GM18499 (cell line): ENCODE data around the gene HSPA12B.

Experiments
- ATAC-seq: cut with Tn5 transposase; IDR thresholded peaks from one replicate; pipeline ENCODE4 v1.9.1; 2021; ENCODE audit warnings: moderate number of reproducible peaks; ENCODE audit not compliant: insufficient read depth, unreplicated experiment

HSPA12B gene

GRCh38 chr20:3727401-3728021 is 5.0 kb upstream of the HSPA12B start:
- no peak for ATAC-seq

- no peak for ATAC-seq
Observed at GRCh38 chr20:3728354-3728753, 4.1 kb upstream of the HSPA12B start.

- no peak for ATAC-seq
Observed at GRCh38 chr20:3728876-3729275, 3.6 kb upstream of the HSPA12B start.

- no peak for ATAC-seq
Observed at GRCh38 chr20:3729378-3729777, 3.1 kb upstream of the HSPA12B start.

DNA sequence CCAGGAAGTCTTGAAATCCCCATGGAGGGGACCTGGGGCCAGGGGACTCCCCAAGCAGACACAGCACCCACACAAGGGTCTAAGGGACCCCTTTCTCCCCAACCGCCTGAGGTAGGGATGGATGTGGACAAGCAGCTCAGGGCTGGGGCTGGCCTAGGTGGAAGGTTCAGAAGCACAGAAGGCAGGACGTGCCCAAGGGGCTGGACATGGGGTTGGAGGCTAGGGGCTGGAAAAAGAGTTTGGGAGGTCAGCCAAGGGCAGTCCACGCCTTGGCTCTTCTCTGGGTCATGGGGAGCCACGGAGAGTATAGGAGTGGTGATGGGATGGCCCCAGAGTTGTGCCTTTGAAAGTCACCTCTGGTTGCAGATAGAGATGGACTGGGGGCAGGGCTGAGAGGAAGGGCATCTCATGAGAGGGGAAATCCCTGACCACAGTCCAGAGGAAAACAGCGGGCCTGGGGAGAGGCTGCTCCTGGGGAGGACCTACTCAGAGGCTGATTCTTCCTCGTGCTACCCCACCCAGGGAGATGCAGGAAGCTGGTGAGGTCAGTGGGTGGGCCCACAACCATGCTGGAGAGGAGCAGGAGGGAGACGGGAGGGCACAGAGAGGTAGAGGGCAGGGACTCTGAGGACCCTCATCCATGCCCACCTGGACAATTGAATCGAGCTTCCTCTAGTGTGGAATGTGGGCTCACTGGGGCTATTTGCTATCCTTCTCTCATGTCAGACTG is 2.5 kb upstream of the HSPA12B start:
- no peak for ATAC-seq

DNA sequence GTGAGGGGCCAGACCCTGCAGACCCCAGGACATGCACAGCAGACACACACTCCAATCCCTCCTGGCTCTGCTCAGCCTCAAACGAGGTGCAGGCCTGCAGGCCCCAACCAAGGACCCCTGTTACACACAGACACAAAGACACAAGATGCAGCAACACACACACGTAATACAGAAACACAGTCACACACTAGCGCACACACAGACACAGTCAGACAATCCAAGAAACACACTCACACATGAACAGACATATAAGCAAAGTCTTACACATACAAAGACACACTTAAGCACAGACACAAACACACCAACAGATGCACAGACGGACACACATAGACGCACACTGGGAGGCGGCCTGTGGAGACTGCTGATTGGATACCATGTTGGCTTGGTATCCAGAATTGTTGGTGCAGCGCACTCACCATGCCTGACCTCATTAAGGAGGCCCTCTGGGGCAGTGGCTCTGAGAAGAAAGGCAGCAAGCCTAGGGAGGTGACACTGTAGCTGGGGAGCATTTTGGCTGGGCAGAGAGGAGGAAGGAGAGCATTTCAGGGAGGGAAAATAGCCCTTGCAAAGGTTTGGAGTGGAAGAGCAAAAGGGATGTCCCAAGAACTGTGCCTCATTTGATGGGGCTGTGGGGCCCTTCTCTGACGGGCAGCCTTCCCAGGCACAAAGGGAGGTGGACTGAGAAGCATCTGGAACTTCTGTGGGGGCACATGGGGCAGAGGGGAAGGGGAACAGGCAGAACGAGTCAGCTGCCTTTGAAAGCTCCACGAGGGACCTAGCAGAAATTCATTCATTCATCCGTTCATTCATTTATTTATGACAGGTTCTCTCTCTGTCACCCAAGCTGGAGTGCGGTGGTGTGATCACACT is 1.4 kb upstream of the HSPA12B start:
- ATAC-seq = no peak

- ATAC-seq = no peak
Observed at GRCh38 chr20:3731944-3732326, 550 bp upstream of the HSPA12B start.

DNA sequence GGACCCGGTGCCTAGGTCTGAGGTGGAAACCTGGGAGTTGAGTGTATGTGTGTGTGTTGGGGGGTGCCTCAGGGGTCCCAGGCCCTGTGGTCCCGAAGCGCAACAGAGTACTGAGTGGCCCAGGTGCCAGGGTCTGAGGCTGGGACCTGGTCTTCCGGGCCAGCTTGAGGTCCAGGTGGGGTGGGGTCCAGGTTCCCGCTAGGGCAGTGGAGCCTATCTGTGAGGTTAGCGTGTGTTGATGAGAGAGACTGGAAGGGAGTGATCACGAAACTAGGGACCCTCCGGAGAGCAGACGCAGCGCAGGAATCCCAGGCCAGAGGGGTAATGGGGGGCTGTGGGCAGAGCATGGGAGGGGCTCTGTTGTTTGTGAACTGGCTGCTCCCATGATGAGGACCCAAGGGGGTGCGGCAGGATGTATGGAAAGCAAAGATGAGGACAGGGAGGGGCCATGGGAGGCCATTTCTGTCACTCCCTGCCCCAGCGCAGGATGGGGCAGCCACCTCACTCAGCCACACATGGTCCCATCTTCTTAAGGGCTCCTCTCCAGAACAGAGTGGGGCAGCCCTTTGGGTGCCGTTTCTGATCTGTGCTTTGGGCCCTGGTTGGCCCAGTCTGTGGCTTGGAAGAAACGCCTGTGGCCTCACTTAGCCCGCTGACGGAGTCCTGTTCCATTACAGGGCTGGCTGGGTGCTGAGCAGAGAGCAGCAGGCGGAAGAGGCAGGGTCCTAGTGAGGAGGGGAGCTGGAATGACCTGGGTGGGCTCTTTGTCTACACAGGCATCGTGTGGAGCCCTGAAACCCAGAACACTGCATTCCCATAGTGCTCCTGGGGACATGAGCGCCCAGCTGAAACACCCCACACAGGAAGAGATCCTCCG is 872 bp downstream of the HSPA12B start:
- no peak for ATAC-seq

- ATAC-seq = no peak
Observed at GRCh38 chr20:3734111-3734843, 1.8 kb downstream of the HSPA12B start.

DNA sequence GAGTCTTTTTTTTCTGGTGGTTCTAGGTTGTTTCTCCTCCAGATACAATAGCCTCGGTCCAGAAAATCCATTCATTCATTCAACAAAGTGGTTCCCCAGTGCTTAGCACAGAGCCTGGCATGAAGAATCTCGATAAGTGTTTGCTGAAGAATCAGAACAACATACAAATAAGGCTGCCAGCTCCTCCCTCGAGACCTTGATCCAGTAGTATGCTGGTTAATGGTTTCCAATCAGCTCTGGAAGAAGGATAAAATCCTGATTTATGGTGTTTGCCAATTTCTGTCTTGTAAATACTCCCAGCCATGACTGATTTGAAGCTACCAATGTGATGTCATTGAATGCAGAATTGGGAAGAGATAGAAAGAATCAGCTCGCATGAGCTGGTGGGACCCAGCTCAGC is 3.3 kb downstream of the HSPA12B start:
- ATAC-seq = no peak

- no peak for ATAC-seq
Observed at GRCh38 chr20:3738111-3739053, 5.9 kb downstream of the HSPA12B start.

DNA sequence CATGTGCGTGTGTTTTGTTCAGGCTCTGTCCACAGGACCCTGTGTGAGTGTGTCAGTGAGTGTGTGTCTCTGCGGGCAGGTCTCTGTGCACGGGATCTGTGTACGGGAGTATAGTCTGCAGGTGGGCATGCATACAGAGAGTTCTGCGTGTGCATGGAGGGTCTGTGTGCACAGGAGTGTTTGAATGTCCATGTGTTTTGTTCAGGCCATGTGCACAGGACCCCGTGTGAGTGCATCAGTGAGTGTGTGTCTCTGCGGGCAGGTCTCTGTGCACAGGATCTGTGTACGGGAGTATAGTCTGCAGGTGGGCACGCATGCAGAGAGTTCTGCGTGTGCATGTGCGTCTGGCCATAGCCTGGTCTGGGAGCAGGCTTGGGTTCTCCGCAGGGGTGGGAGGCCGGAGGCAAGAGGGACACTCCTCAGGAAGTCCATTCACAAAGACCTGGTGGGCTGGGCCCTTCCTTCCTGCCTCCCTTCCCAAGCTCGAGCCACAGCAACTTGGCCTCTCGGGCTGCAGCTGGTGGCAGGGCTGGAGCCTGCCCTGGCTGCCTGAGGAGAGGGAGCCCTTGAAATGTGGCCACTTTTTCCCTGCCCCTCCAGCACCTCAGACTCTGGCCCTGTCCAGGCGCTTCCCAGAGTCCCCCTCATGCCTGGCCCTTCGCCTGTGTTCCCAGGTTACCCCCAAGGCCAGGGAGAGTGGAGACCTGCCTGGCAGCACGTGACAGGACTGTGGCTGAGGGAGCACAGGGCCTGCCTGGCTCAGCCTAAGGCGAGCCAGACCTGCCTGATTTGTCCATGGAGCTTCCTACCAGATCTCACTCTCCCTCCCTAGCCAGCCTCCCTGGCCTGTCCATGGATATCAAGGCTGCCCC is 6.8 kb downstream of the HSPA12B start:
- ATAC-seq = no peak

DNA sequence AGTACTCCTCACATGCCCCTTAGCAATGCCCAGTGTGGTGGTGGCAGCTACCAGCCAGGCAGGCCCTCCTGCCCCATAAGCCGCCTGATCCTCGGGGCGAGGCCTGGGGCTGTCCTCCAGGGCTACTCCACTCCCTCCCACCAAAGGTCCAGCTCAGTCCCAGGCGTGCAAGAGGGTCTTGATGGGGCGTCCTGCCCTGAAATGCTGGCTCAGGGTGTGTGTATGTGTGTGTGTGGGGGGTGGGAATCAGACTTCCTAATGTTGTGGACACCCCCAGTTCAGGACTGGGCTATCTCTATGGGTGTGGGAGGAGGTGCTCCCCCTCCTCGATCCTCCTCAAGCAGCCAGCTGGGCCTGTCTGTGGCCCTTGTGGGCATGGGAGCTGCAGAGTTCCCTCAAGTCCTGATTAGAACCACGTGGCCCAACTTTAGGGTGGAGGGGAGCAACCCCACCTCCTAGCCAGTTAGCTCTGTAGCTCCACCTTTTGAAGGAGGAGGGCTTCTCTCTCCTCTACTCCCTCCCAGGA is 7.5 kb downstream of the HSPA12B start:
- ATAC-seq = no peak

GRCh38 chr20:3740615-3741301 is 8.3 kb downstream of the HSPA12B start:
- no peak for ATAC-seq

GRCh38 chr20:3741836-3742458 is 9.5 kb downstream of the HSPA12B start:
- no peak for ATAC-seq

- ATAC-seq = no peak
Observed at GRCh38 chr20:3743251-3743650, 10.8 kb downstream of the HSPA12B start.
